ENCODE measurements around the gene CUL4A. TPM values are rescaled to one million over a fixed set of nuclear protein-coding genes. Genes with fewer than 3 reads are reported as not detected.

CUL4A gene
- total and polyA plus RNA-seq, 9 of the 15 experiments (the other 6 are each of a cell fraction or from before 2014, with no cell fraction given) = 21.1 to 92.0 (median 63.2) TPM

GRCh38 chr13:113208421-113209335 lies 735 bp upstream of the CUL4A start, which contains the start of gene PCID2 (continued):
- TF ChIP-seq PHF8 (IDR thresholded peaks at IDR 0.05; ENCODE audit: borderline replicate concordance, low read length) = peak; percentile 68; the same call in 1 of the 2 replicates
- TF ChIP-seq KDM4B (IDR thresholded peaks at IDR 0.05; ENCODE audit: borderline replicate concordance in 2 of 2, low read depth in 1 of 2) = peak in 1 of 2 experiments; percentile 50; a peak in 1 of 4 replicates
- 0 out of 2 replicates have a peak, but pooled peaks have one; percentile 27 for TF ChIP-seq ATF1 (CRISPR knock-in tag; IDR thresholded peaks at IDR 0.05)
- peak; percentile 95 for TF ChIP-seq ATF1 (tag; IDR thresholded peaks at IDR 0.05)
- peak; percentile 56; the same call in 1 of the 2 replicates for TF ChIP-seq L3MBTL2 (IDR thresholded peaks at IDR 0.05)
- TF ChIP-seq PPARD (CRISPR knock-in tag; IDR thresholded peaks at IDR 0.05) = no peak
- peak; percentile 39 for TF ChIP-seq SMAD1 (IDR thresholded peaks at IDR 0.05; ENCODE audit: low read depth, low read length, partially characterized antibody)
- peak; percentile 83 for TF ChIP-seq FUS (optimal IDR thresholded peaks at IDR 0.05; ENCODE audit: low read depth, low read length)
- peak; percentile 54; the same call in 1 of the 2 replicates for TF ChIP-seq ETV1 (tag; conservative IDR thresholded peaks at IDR 0.05; ENCODE audit: low read depth)
- 0 out of 4 replicates have a peak, but pooled peaks of 1 of the 2 experiments have one; percentile 26 for TF ChIP-seq TBL1XR1 (IDR thresholded peaks at IDR 0.05; ENCODE audit: low read length in 2 of 2)
- TF ChIP-seq ZNF609 (CRISPR knock-in tag; IDR thresholded peaks at IDR 0.05; ENCODE audit: borderline replicate concordance) = no peak
- TF ChIP-seq SIN3B (IDR thresholded peaks at IDR 0.05; ENCODE audit: low read depth) = peak; percentile 89
- no peak for TF ChIP-seq ZNF740 (CRISPR knock-in tag; IDR thresholded peaks at IDR 0.05)
- peak in 1 of 2 experiments; percentile 71; a peak in 1 of 4 replicates for TF ChIP-seq ZNF740 (tag; IDR thresholded peaks at IDR 0.05)
- no peak for TF ChIP-seq FOXJ3 (CRISPR knock-in tag; IDR thresholded peaks at IDR 0.05)
- TF ChIP-seq NCOR1 (IDR thresholded peaks at IDR 0.05) = peak; percentile 33; the same call in 1 of the 2 replicates
- TF ChIP-seq RBM14 (IDR thresholded peaks at IDR 0.05; ENCODE audit: borderline replicate concordance, insufficient read depth, low read depth, low read length) = 0 out of 2 replicates have a peak, but pooled peaks have one; percentile 84

Measured in K562 (cell line).